ENCODE results near the gene ENTHD1. TPM values are rescaled to one million over a fixed set of nuclear protein-coding genes. Genes with fewer than 3 reads are reported as not detected.

Gene ENTHD1
- total RNA-seq, 4 donors from 2014 or later = not detected

GRCh38 chr22:39728236-39728860 is 165.2 kb downstream of the ENTHD1 start:
- peak in 1 of 2 donors; percentile 76 for DNase-seq (ENCODE audit: low spot score in 2 of 2)
- 84 to 87% methylated on average over 12 of the region's 12 CpGs for WGBS, 2 donors
- intact Hi-C loops (cut with DNase I; ENCODE audit: low total_unique reads) = no loop called here
- H3K4me3 ChIP-seq (ENCODE audit: low read depth, poor library complexity, severe bottlenecking) = no peak overlapping the region
- TF ChIP-seq CTCF (IDR thresholded peaks at IDR 0.05) (no peak), POLR2A (IDR thresholded peaks at IDR 0.05) (no peak)

GRCh38 chr22:39727541-39727940 is 166.0 kb downstream of the ENTHD1 start:
- peak in 1 of 2 donors; percentile 77 for DNase-seq (ENCODE audit: low spot score in 2 of 2)
- no peak overlapping the region for H3K4me3 ChIP-seq (ENCODE audit: low read depth, poor library complexity, severe bottlenecking)
- intact Hi-C loops (cut with DNase I; ENCODE audit: low total_unique reads) = no loop called here
- no peak for TF ChIP-seq POLR2A (IDR thresholded peaks at IDR 0.05)
- 47 to 48% methylated on average over 15 of the region's 15 CpGs for WGBS, 2 donors

GRCh38 chr22:39725351-39726035 is 168.1 kb downstream of the ENTHD1 start:
- H3K4me3 ChIP-seq (ENCODE audit: low read depth, poor library complexity, severe bottlenecking) = no peak overlapping the region
- TF ChIP-seq POLR2A (IDR thresholded peaks at IDR 0.05) (no peak), CTCF (IDR thresholded peaks at IDR 0.05) (no peak)
- intact Hi-C loops (cut with DNase I; ENCODE audit: low total_unique reads) = no loop called here
- peak in 1 of 2 donors; percentile 58 for DNase-seq (ENCODE audit: low spot score in 2 of 2)
- 82 to 90% methylated on average over 9 of the region's 9 CpGs for WGBS, 2 donors

- TF ChIP-seq CTCF (IDR thresholded peaks at IDR 0.05) (no peak), POLR2A (IDR thresholded peaks at IDR 0.05) (no peak)
- peak in 1 of 2 donors; percentile 81 for DNase-seq (ENCODE audit: low spot score in 2 of 2)
- no peak overlapping the region for H3K4me3 ChIP-seq (ENCODE audit: low read depth, poor library complexity, severe bottlenecking)
- 88 to 92% methylated on average over 9 of the region's 9 CpGs for WGBS, 2 donors
- intact Hi-C loops (cut with DNase I; ENCODE audit: low total_unique reads) = no loop called here
These were observed 168.7 kb downstream of the ENTHD1 start for GRCh38 chr22:39724857-39725256.

- no peak overlapping the region for H3K4me3 ChIP-seq (ENCODE audit: low read depth, poor library complexity, severe bottlenecking)
- DNase-seq (ENCODE audit: low spot score in 2 of 2) = no peak
- WGBS, 2 donors = 60 to 66% methylated on average over 4 of the region's 4 CpGs
- TF ChIP-seq POLR2A (IDR thresholded peaks at IDR 0.05) = no peak
- no peak for TF ChIP-seq CTCF (IDR thresholded peaks at IDR 0.05)
- intact Hi-C loops (cut with DNase I; ENCODE audit: low total_unique reads) = no loop called here
These were observed 169.2 kb downstream of the ENTHD1 start for GRCh38 chr22:39724390-39724789.

- peak in 1 of 2 donors; percentile 78 for DNase-seq (ENCODE audit: low spot score in 2 of 2)
- no peak for TF ChIP-seq CTCF (IDR thresholded peaks at IDR 0.05)
- no peak overlapping the region for H3K4me3 ChIP-seq (ENCODE audit: low read depth, poor library complexity, severe bottlenecking)
- intact Hi-C loops (cut with DNase I; ENCODE audit: low total_unique reads) = no loop called here
- 50 to 59% methylated on average over 3 of the region's 3 CpGs for WGBS, 2 donors
These were observed 169.6 kb downstream of the ENTHD1 start for GRCh38 chr22:39723899-39724351.
